IMR-90 (cell line): ENCODE measurements around the gene ZFP90.

Source experiments
- MAFK ChIP-seq: IDR thresholded peaks from 2 replicates; pipeline ENCODE4 v1.6.1; 2012; ENCODE audit warnings: low read depth, low read length, improper control_type of control experiment
- POLR2A ChIP-seq: IDR thresholded peaks from 2 replicates; pipeline ENCODE4 v1.6.1; 2012; ENCODE audit warnings: mild to moderate bottlenecking, low read depth, low read length
- RAD21 ChIP-seq: IDR thresholded peaks from 2 replicates; pipeline ENCODE4 v1.6.1; 2012; ENCODE audit warnings: low read length, improper control_type of control experiment
- RCOR1 ChIP-seq: IDR thresholded peaks from 2 replicates; pipeline ENCODE4 v1.6.1; 2012; ENCODE audit warnings: mild to moderate bottlenecking, low read length, improper control_type of control experiment; ENCODE audit not compliant: insufficient replicate concordance
- RFX5 ChIP-seq: IDR thresholded peaks from 2 replicates; pipeline ENCODE4 v1.8.0; 2012; ENCODE audit warnings: low read depth, mild to moderate bottlenecking, low read length, moderate library complexity
- USF2 ChIP-seq: fragments of 150-350 bp; IDR thresholded peaks from 2 replicates; pipeline ENCODE4 v1.6.1; 2017; ENCODE audit warnings: mild to moderate bottlenecking, antibody characterized with exemption, low read length, low read depth
- TF ChIP-seq, protein P1 (sequence below): conservative IDR thresholded peaks from 2 replicates; pipeline ENCODE4 v1.5.1; 2012; ENCODE audit warnings: mild to moderate bottlenecking, low read depth, low read length, improper control_type of control experiment

DNA sequence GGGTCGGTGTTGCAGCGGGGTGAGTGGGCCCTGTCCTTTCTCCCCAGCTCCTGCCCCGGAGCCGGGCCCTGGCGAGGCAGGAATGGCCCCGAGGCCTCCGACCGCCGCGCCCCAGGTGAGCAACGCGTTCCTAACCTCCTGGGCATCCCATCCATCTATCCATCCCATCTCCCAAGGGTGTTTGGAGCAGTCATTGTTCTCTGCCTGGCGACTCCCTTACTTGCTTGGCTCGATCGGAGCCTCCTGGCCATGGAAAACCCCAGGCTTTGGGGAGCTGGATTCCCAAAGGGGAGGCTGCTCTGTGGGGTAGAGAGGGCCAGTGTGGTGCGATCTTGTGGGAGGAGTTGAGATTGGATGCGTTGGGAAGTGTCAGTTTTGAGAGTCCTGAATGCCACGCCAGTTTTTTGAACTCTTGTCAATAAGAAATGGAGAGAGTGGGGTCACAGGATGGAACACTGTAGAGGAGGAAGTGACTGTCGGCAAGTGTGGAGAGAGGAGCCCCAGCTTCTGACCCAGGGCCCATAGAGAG lies 684 bp downstream of the ZFP90 start:
- TF ChIP-seq, protein P1, sequence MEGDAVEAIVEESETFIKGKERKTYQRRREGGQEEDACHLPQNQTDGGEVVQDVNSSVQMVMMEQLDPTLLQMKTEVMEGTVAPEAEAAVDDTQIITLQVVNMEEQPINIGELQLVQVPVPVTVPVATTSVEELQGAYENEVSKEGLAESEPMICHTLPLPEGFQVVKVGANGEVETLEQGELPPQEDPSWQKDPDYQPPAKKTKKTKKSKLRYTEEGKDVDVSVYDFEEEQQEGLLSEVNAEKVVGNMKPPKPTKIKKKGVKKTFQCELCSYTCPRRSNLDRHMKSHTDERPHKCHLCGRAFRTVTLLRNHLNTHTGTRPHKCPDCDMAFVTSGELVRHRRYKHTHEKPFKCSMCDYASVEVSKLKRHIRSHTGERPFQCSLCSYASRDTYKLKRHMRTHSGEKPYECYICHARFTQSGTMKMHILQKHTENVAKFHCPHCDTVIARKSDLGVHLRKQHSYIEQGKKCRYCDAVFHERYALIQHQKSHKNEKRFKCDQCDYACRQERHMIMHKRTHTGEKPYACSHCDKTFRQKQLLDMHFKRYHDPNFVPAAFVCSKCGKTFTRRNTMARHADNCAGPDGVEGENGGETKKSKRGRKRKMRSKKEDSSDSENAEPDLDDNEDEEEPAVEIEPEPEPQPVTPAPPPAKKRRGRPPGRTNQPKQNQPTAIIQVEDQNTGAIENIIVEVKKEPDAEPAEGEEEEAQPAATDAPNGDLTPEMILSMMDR, result no peak
- TF ChIP-seq POLR2A (no peak), MAFK (no peak), RAD21 (no peak), USF2 (no peak), RFX5 (no peak), RCOR1 (no peak)
